Adrenal gland (tissue), 12 donors: ENCODE measurements around the gene CCDC6. TPM values are rescaled to one million over a fixed set of nuclear protein-coding genes. Genes with fewer than 3 reads are reported as not detected.

Experiments used
- DNase-seq, 7 donors: peaks; one replicate each; pipeline ENCODE4 v3.0.0-alpha.2; 2019 to 2020
- H3K27ac ChIP-seq, 5 donors: fragments of 200-600 bp; sonication (generic) in 4 of 5; 1 replicate in 3 of 5; 2 replicates in 2 of 5; pipeline versions ENCODE4 v1.5.1 to v1.8.0; 2016 to 2020; ENCODE audit warnings: mild to moderate bottlenecking in 1 of 5
- H3K27me3 ChIP-seq: fragments of 200-600 bp; 2 replicates; pipeline ENCODE4 v1.8.0; 2021
- H3K36me3 ChIP-seq, 2 donors: fragments of 200-600 bp; replicated peaks in 1 of 2; 1 replicate in 1 of 2; 2 replicates in 1 of 2; pipeline versions ENCODE4 v1.5.1 to v1.8.0; 2018 to 2022
- H3K4me1 ChIP-seq, 2 donors: fragments of 200-600 bp; replicated peaks in 1 of 2; 1 replicate in 1 of 2; 2 replicates in 1 of 2; pipeline versions ENCODE4 v1.5.1 to v1.8.0; 2018 to 2021
- H3K4me3 ChIP-seq, 4 donors: fragments of 200-600 bp; sonication (generic) in 3 of 4; one replicate each; pipeline ENCODE4 v1.5.1; 2016 to 2018
- H3K9me3 ChIP-seq, 3 donors: fragments of 200-600 bp; sonication (generic) in 1 of 3; replicated peaks in 1 of 3; 1 replicate in 2 of 3; 2 replicates in 1 of 3; pipeline versions ENCODE4 v1.5.1 to v1.8.0; 2016 to 2021
- POLR2A ChIP-seq, 2 donors: fragments of 450-650 bp; IDR thresholded peaks; one replicate each; pipeline ENCODE4 v1.6.1; 2017; ENCODE audit warnings: antibody characterized with exemption in 2 of 2, mild to moderate bottlenecking in 2 of 2, moderate library complexity in 1 of 2
- whole genome bisulfite sequencing, 4 donors: extraction: QIAGEN DNeasy Blood & Tissue Kit in 2 of 4; methylation state at CpG; one replicate each; pipeline versions ENCODE4 v1.1.5 to v1.1.7; 2013 to 2017; 5-methylcytosine and 5-hydroxymethylcytosine counted together
- intact Hi-C, 2 donors: fragments of 100-400 bp; cut with DNase I; formaldehyde crosslinking; loops; one replicate each; pipeline versions ENCODE4 v1.14.1 to v1.15.0; 2022 to 2023
- polyA plus RNA-seq, 3 donors: library from polyadenylated mRNA; stranded (reverse); fragments of 200-250 nt in 2 of 3; fragments of 350-450 nt in 1 of 3; fragmentation: Illumina TruSeq in 1 of 3; extraction: RNeasy Lipid Tissue Mini Kit (QIAGEN cat#74804) in 1 of 3; gene quantifications; one replicate each; pipeline ENCODE4 v1.2.3, GENCODE V29; 2013 to 2014
- total RNA-seq, 9 donors: library from RNA; depleted of rRNA in 4 of 9; stranded (reverse); fragments of >200 nt in 4 of 9; fragments of 120-200 nt in 1 of 9; fragmentation: NEBNext Ultra II Directional in 1 of 9; extraction: Animal tissue kit (Norgen Biotek cat#: 25700) in 1 of 9; gene quantifications; one replicate each; pipeline versions ENCODE4 v1.1.0 to v1.2.4, GENCODE V29; 2013 to 2023
- TF ChIP-seq, protein P1 (sequence below), 6 experiments: fragments of 450-650 bp in 4 of 6; fragments of 200-600 bp in 2 of 6; sonication (generic) in 1 of 6; IDR thresholded peaks; 1 replicate in 5 of 6; 2 replicates in 1 of 6; pipeline versions ENCODE4 v1.5.1 to v1.8.0; 2016 to 2021; ENCODE audit warnings: antibody characterized with exemption in 6 of 6, mild to moderate bottlenecking in 2 of 6, moderate library complexity in 1 of 6
- donor health status: healthy with polysubstance abuse.
- donor health status: Bipolar disorder and iron deficiency.
- donor health status: DM: yes; HTN: yes; CAD: no.
- donor health status: DM: no; HTN: no; CAD: no.
- donor health status: DM: no; HTN: no; CAD: no.
- donor health status: DM: yes; HTN: yes; CAD: no.

Gene CCDC6
- total and polyA plus RNA-seq, 12 donors, result 7.1 to 53.3 (median 32.9) TPM

DNA sequence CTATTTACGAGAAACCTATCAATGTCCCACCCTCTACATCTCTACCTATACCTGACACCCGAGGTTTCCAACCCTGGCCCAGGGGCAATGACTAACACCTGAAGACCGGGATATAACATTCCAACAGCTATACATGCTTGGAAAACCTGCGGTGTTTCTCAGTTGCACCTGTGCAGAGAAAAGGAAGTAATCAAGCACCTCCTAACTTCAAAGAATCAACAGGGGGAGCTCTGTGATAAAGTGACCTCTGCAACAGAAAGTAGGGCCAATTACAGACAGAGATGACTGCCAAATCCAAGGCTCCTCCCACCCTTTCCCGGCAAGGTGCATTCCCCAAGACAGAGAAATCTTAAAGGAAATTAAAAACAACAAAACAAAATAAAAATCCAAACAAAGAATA is 41.3 kb downstream of the CCDC6 start:
- Histone ChIP-seq H3K4me3 (peak overlapping the region in 1 of 4 donors; percentile 9), H3K27me3 (no peaks in the 10 kb centered on the region), H3K27ac (no peak overlapping the region), H3K36me3 (no peaks in the 10 kb centered on the region), H3K4me1 (peaks cover 0 to 19% of the 10 kb centered on the region in 2 donors), H3K9me3 (no peaks in the 10 kb centered on the region)
- peak in 6 of 7 donors; percentile 21 to 67 (median 56) for DNase-seq
- intact Hi-C loops, result no loop called here
- TF ChIP-seq, protein P1, sequence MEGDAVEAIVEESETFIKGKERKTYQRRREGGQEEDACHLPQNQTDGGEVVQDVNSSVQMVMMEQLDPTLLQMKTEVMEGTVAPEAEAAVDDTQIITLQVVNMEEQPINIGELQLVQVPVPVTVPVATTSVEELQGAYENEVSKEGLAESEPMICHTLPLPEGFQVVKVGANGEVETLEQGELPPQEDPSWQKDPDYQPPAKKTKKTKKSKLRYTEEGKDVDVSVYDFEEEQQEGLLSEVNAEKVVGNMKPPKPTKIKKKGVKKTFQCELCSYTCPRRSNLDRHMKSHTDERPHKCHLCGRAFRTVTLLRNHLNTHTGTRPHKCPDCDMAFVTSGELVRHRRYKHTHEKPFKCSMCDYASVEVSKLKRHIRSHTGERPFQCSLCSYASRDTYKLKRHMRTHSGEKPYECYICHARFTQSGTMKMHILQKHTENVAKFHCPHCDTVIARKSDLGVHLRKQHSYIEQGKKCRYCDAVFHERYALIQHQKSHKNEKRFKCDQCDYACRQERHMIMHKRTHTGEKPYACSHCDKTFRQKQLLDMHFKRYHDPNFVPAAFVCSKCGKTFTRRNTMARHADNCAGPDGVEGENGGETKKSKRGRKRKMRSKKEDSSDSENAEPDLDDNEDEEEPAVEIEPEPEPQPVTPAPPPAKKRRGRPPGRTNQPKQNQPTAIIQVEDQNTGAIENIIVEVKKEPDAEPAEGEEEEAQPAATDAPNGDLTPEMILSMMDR (IDR thresholded peaks at IDR 0.05), result peak; percentile 16 to 53 (median 38)
- no peak for TF ChIP-seq POLR2A (IDR thresholded peaks at IDR 0.05)
- 54 to 64% (median 57%) methylated on average over 5 of the region's 5 CpGs for WGBS, 4 donors

DNA sequence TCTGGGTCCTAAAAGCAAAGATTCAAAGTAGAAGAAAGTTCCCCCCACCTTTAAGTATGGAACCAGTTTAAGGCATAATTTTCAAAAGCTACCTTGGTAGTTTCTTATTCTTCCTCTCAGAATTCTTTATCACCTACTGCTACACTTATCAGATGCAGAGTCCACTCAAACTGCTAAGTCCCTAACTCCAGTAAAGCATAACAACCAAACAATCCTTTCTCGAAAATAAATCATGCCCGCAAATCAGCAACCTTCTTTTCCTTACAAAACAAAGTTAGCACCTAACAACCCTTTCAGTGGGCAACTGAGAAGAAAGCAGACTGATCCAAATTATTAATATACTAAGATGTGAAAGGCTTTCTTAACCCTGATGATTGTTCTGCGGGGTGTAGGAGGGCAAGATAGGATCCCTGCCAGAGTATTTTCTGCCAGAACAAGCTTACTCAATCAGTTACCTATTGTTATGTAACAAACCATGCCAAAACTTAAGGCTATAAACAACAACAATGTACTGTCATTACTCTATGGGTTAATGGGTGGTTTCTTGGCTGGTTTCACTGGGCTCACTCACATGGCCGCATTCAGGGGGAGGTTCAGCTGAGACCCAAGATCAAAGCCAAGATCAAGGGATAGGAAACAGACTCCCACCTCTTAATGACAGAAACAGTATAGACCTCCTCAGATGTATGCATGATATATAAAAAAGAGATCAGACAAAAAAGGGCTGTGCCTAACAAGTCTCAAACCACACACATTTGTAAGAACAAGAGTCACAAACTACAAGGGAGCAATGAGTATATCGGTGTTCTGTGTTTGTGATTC is 42.0 kb downstream of the CCDC6 start:
- Histone ChIP-seq H3K27ac (no peak overlapping the region), H3K4me1 (peaks cover 0 to 19% of the 10 kb centered on the region in 2 donors), H3K4me3 (no peak overlapping the region), H3K9me3 (no peaks in the 10 kb centered on the region), H3K36me3 (no peaks in the 10 kb centered on the region), H3K27me3 (no peaks in the 10 kb centered on the region)
- intact Hi-C loops, result no loop called here
- TF ChIP-seq, protein P1 (IDR thresholded peaks at IDR 0.05), result no peak
- WGBS, 4 donors, result 47 to 57% (median 49%) methylated on average over 5 of the region's 5 CpGs
- DNase-seq, result no peak

DNA sequence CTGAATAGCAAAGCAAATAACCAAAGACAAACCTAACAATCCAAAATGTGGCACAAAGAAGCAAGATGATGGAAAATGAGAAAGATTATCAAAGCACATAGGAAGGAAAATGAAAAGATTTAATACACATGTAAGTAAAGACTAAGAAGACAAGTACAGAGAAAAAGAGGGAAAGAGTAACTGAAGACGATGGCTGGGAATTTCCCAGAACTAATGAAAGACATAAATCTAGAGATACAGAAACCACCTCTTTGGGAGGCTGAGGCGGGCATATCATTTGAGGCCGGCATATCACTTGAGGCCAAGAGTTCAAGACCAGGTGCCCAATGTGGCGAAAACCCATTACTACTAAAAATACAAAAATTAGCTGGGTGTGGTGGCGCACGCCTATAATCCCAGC is 46.8 kb downstream of the CCDC6 start:
- TF ChIP-seq POLR2A (IDR thresholded peaks at IDR 0.05), result no peak
- TF ChIP-seq, protein P1 (IDR thresholded peaks at IDR 0.05), result no peak
- Histone ChIP-seq H3K27me3 (no peaks in the 10 kb centered on the region), H3K4me3 (no peak overlapping the region), H3K4me1 (peaks cover 0 to 21% of the 10 kb centered on the region in 2 donors), H3K36me3 (no peaks in the 10 kb centered on the region), H3K27ac (no peak overlapping the region), H3K9me3 (no peaks in the 10 kb centered on the region)
- DNase-seq, result no peak
- intact Hi-C loops, result no loop called here
- WGBS, 4 donors, result 97 to 99% (median 98%) methylated on average over 6 of the region's 6 CpGs

DNA sequence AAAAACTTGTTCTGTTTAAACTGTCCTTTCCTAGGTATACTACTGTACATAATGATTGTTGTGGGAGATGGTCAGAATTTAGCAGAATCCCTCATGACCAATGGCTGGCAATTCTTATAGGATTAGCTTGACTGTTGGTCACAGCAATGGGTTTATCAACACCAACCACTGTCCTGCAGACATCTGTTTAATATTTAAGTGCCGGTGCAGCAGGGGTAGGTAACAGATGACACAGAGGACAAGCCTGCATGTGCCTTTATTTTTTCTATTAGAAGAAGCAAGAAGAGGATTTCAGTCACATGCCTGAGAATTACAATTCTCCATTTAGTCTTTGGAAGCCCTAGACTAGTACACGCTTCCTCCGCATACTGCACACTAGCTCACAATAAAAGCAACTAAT is 48.4 kb downstream of the CCDC6 start:
- peaks cover 0 to 18% of the 10 kb centered on the region in 2 donors for H3K4me1 ChIP-seq
- no peaks in the 10 kb centered on the region for H3K9me3 ChIP-seq
- no peak overlapping the region for H3K4me3 ChIP-seq
- no peak for TF ChIP-seq POLR2A (IDR thresholded peaks at IDR 0.05)
- TF ChIP-seq, protein P1 (IDR thresholded peaks at IDR 0.05), result no peak
- DNase-seq, result no peak
- intact Hi-C loops, result no loop called here
- H3K27ac ChIP-seq, result no peak overlapping the region
- WGBS, 4 donors, result 93 to 97% (median 95%) methylated on average over 3 of the region's 3 CpGs
- H3K27me3 ChIP-seq, result no peaks in the 10 kb centered on the region
- no peaks in the 10 kb centered on the region for H3K36me3 ChIP-seq
